Activated naive CD8-positive, alpha-beta T cell treated with anti-CD3 and anti-CD28 coated beads for 36 hours (primary cell): ENCODE measurements around the gene GNAT1. TPM values are rescaled to one million over a fixed set of nuclear protein-coding genes. Genes with fewer than 3 reads are reported as not detected.
"Not testable (repeated sequence)": the region's sequence is repeated elsewhere in the genome, so short reads cannot be mapped to it uniquely, and the experiment has no call there.

Experiments used
- DNase-seq: peaks from one replicate; pipeline ENCODE4 v3.0.0; 2021
- H3K27ac Mint-ChIP-seq: one replicate; pipeline ENCODE4 v1.8.0; 2022; ENCODE audit warnings: mild to moderate bottlenecking, moderate library complexity, mixed read lengths
- H3K27me3 Mint-ChIP-seq: one replicate; pipeline ENCODE4 v1.8.0; 2022; ENCODE audit warnings: mild to moderate bottlenecking, mixed read lengths
- H3K36me3 Mint-ChIP-seq: one replicate; pipeline ENCODE4 v1.8.0; 2021; ENCODE audit warnings: mild to moderate bottlenecking, mixed read lengths
- H3K4me1 Mint-ChIP-seq: one replicate; pipeline ENCODE4 v1.8.0; 2021; ENCODE audit warnings: mixed read lengths
- H3K4me3 Mint-ChIP-seq: one replicate; pipeline ENCODE4 v1.8.0; 2022; ENCODE audit warnings: mild to moderate bottlenecking, moderate library complexity, mixed read lengths
- H3K9me3 Mint-ChIP-seq: one replicate; pipeline ENCODE4 v1.8.0; 2022; ENCODE audit warnings: mixed read lengths
- total RNA-seq, 2 experiments: library from RNA; stranded (reverse); gene quantifications; one replicate each; pipeline ENCODE4 v1.2.3, GENCODE V29; 2021

The GNAT1 gene
- total RNA-seq, 2 experiments from 2014 or later, result 0.12 TPM; not detected in 1

GRCh38 chr3:50241713-50242380, 50.4 kb downstream of the GNAT1 start:
- Mint-ChIP-seq H3K9me3 (no peaks in the 10 kb centered on the region), H3K4me1 (peaks cover 70% of the 10 kb centered on the region), H3K27me3 (no peaks in the 10 kb centered on the region), H3K36me3 (peaks cover 17% of the 10 kb centered on the region), H3K4me3 (no peak overlapping the region), H3K27ac (peak overlapping the region; percentile 95)
- no peak for DNase-seq

- peak overlapping the region; percentile 95 for H3K27ac Mint-ChIP-seq
- H3K9me3 Mint-ChIP-seq, result no peaks in the 10 kb centered on the region
- no peak for DNase-seq
- H3K4me3 Mint-ChIP-seq, result peak overlapping the region; percentile 68
- H3K4me1 Mint-ChIP-seq, result peaks cover 75% of the 10 kb centered on the region
- H3K36me3 Mint-ChIP-seq, result peaks cover 12% of the 10 kb centered on the region
- no peaks in the 10 kb centered on the region for H3K27me3 Mint-ChIP-seq
Observed at GRCh38 chr3:50242381-50242770, 51.0 kb downstream of the GNAT1 start.

GRCh38 chr3:50242851-50243542, 51.6 kb downstream of the GNAT1 start:
- H3K36me3 Mint-ChIP-seq, result peaks cover 6% of the 10 kb centered on the region
- peak overlapping the region; percentile 68 for H3K4me3 Mint-ChIP-seq
- peak; percentile 55 for DNase-seq
- H3K27me3 Mint-ChIP-seq, result no peaks in the 10 kb centered on the region
- peak overlapping the region; percentile 95 for H3K27ac Mint-ChIP-seq
- peaks cover 76% of the 10 kb centered on the region for H3K4me1 Mint-ChIP-seq
- H3K9me3 Mint-ChIP-seq, result no peaks in the 10 kb centered on the region

- H3K36me3 Mint-ChIP-seq, result peaks cover 5% of the 10 kb centered on the region
- H3K4me3 Mint-ChIP-seq, result no peak overlapping the region
- DNase-seq, result no peak
- H3K4me1 Mint-ChIP-seq, result peaks cover 76% of the 10 kb centered on the region
- H3K9me3 Mint-ChIP-seq, result no peaks in the 10 kb centered on the region
- peak overlapping the region; percentile 95 for H3K27ac Mint-ChIP-seq
- H3K27me3 Mint-ChIP-seq, result no peaks in the 10 kb centered on the region
Observed at GRCh38 chr3:50243543-50243895, 52.1 kb downstream of the GNAT1 start.

GRCh38 chr3:50244813-50245212, 53.4 kb downstream of the GNAT1 start:
- not testable (repeated sequence) for H3K36me3 Mint-ChIP-seq, H3K9me3 Mint-ChIP-seq

GRCh38 chr3:50245251-50245745, 53.9 kb downstream of the GNAT1 start:
- H3K27ac Mint-ChIP-seq, result peak overlapping the region; percentile 90

More at GRCh38 chr3:50244813-50245212, 53.4 kb downstream of the GNAT1 start:
- Mint-ChIP-seq H3K4me1 (peaks cover 66% of the 10 kb centered on the region), H3K27ac (peak overlapping the region; percentile 90)
- not testable (repeated sequence) for H3K4me3 Mint-ChIP-seq, DNase-seq, H3K27me3 Mint-ChIP-seq

GRCh38 chr3:50245831-50246516, 54.6 kb downstream of the GNAT1 start:
- Mint-ChIP-seq H3K4me3 (peak overlapping the region; percentile 71), H3K36me3 (peaks cover under 1% of the 10 kb centered on the region), H3K4me1 (peaks cover 66% of the 10 kb centered on the region), H3K9me3 (no peaks in the 10 kb centered on the region), H3K27ac (peak overlapping the region; percentile 90), H3K27me3 (no peaks in the 10 kb centered on the region)
- DNase-seq, result peak; percentile 96

More at GRCh38 chr3:50245251-50245745, 53.9 kb downstream of the GNAT1 start:
- Mint-ChIP-seq H3K27me3 (no peaks in the 10 kb centered on the region), H3K9me3 (no peaks in the 10 kb centered on the region), H3K4me3 (peak overlapping the region; percentile 71), H3K36me3 (no peaks in the 10 kb centered on the region), H3K4me1 (peaks cover 66% of the 10 kb centered on the region)
- DNase-seq, result peak; percentile 18

GRCh38 chr3:50246517-50246954, 55.1 kb downstream of the GNAT1 start:
- no peaks in the 10 kb centered on the region for H3K27me3 Mint-ChIP-seq
- peaks cover 2% of the 10 kb centered on the region for H3K36me3 Mint-ChIP-seq
- peak overlapping the region; percentile 71 for H3K4me3 Mint-ChIP-seq
- peak; percentile 89 for DNase-seq
- H3K4me1 Mint-ChIP-seq, result peaks cover 67% of the 10 kb centered on the region
- peak overlapping the region; percentile 90 for H3K27ac Mint-ChIP-seq
- H3K9me3 Mint-ChIP-seq, result no peaks in the 10 kb centered on the region

Other genes starting within 250 kb of the GNAT1 start
- 100 to 1,000 TPM in 1 of 2 experiments, 10 to 100 TPM in 1; 99.8 to 102 TPM for gene RBM5, start 102.7 kb upstream of the GNAT1 start, total RNA-seq
- gene SEMA3F, start 36.3 kb upstream of the GNAT1 start, total RNA-seq, result under 1 TPM; 0.10 to 0.28 TPM
- under 1 TPM in 1 of 2 experiments, not detected in 1; 0.18 TPM for gene SLC38A3, start 13.7 kb downstream of the GNAT1 start, total RNA-seq
- 100 to 1,000 TPM; 211 to 217 TPM for gene GNAI2, start 44.6 kb downstream of the GNAT1 start, total RNA-seq
- gene SEMA3B, start 77.5 kb downstream of the GNAT1 start, total RNA-seq, result 1 to 10 TPM; 1.2 to 1.6 TPM
- gene LSMEM2, start 87.5 kb downstream of the GNAT1 start, total RNA-seq, result not detected
- gene IFRD2, start 100.8 kb downstream of the GNAT1 start, total RNA-seq, result 100 to 1,000 TPM; 177 to 182 TPM
- gene HYAL3, start 107.8 kb downstream of the GNAT1 start, total RNA-seq, result 1 to 10 TPM; 6.0 to 6.8 TPM
- 10 to 100 TPM; 16.3 to 16.7 TPM for gene NAA80, start 107.8 kb downstream of the GNAT1 start, total RNA-seq
- under 1 TPM in 1 of 2 experiments, not detected in 1; 0.35 TPM for gene HYAL1, start 112.0 kb downstream of the GNAT1 start, total RNA-seq
- gene HYAL2, start 131.1 kb downstream of the GNAT1 start, total RNA-seq, result 1 to 10 TPM; 6.5 to 6.8 TPM
- gene TUSC2, start 136.6 kb downstream of the GNAT1 start, total RNA-seq, result 10 to 100 TPM; 26.8 to 29.1 TPM
- gene RASSF1, start 149.2 kb downstream of the GNAT1 start, total RNA-seq, result 10 to 100 TPM; 51.7 to 53.7 TPM
- gene ZMYND10, start 154.1 kb downstream of the GNAT1 start, total RNA-seq, result under 1 TPM; 0.39 to 0.74 TPM
- gene NPRL2, start 159.2 kb downstream of the GNAT1 start, total RNA-seq, result 10 to 100 TPM; 41.1 to 43.8 TPM
- 10 to 100 TPM; 19.4 to 19.5 TPM for gene CYB561D2, start 159.3 kb downstream of the GNAT1 start, total RNA-seq
- 10 to 100 TPM; 19.0 to 20.2 TPM for gene TMEM115, start 167.9 kb downstream of the GNAT1 start, total RNA-seq